ENCODE results near the gene OR9Q1.
"Not testable (repeated sequence)": the region's sequence is repeated elsewhere in the genome, so short reads cannot be mapped to it uniquely, and the experiment has no call there.

The OR9Q1 gene

GRCh38 chr11:58023435-58023931 lies at the start of gene OR9Q1:
OR9Q1 (plus strand) TSS chr11:58023881; CDS start chr11:58179445, 155,564 bp downstream.
- no peak for DNase-seq

GRCh38 chr11:57974132-57974531 lies 49.5 kb upstream of the OR9Q1 start:
- no peak for DNase-seq

- no peak for DNase-seq
These were observed 48.7 kb upstream of the OR9Q1 start for GRCh38 chr11:57974848-57975601.

GRCh38 chr11:57977709-57978108 lies 46.0 kb upstream of the OR9Q1 start:
- no peak for DNase-seq

- no peak for DNase-seq
These were observed 44.8 kb upstream of the OR9Q1 start for GRCh38 chr11:57978686-57979531.

GRCh38 chr11:57979532-57980079 lies 44.1 kb upstream of the OR9Q1 start:
- no peak for DNase-seq

- DNase-seq = no peak
These were observed 43.5 kb upstream of the OR9Q1 start for GRCh38 chr11:57980201-57980600.

- no peak for DNase-seq
These were observed 42.1 kb upstream of the OR9Q1 start for GRCh38 chr11:57981536-57981935.

GRCh38 chr11:57982776-57983175 lies 40.9 kb upstream of the OR9Q1 start:
- DNase-seq = no peak

GRCh38 chr11:57983191-57983590 lies 40.5 kb upstream of the OR9Q1 start:
- no peak for DNase-seq

- DNase-seq = not testable (repeated sequence)
These were observed 24.2 kb upstream of the OR9Q1 start for GRCh38 chr11:57999523-57999922.

- DNase-seq = not testable (repeated sequence)
These were observed 23.7 kb upstream of the OR9Q1 start for GRCh38 chr11:58000021-58000420.

- DNase-seq = no peak
These were observed 23.0 kb upstream of the OR9Q1 start for GRCh38 chr11:58000699-58001098.

GRCh38 chr11:58003036-58003435 lies 20.6 kb upstream of the OR9Q1 start:
- DNase-seq = no peak

GRCh38 chr11:58003591-58003990 lies 20.1 kb upstream of the OR9Q1 start:
- DNase-seq = no peak

GRCh38 chr11:58004664-58005063 lies 19.0 kb upstream of the OR9Q1 start:
- DNase-seq = no peak

- DNase-seq = no peak
These were observed 16.7 kb upstream of the OR9Q1 start for GRCh38 chr11:58006940-58007339.

- no peak for DNase-seq
These were observed 11.9 kb upstream of the OR9Q1 start for GRCh38 chr11:58011771-58012170.

- no peak for DNase-seq
These were observed 965 bp downstream of the OR9Q1 start for GRCh38 chr11:58024601-58025091.

- no peak for DNase-seq
These were observed 3.7 kb downstream of the OR9Q1 start for GRCh38 chr11:58027341-58027740.

GRCh38 chr11:58028687-58029411 lies 5.2 kb downstream of the OR9Q1 start:
- DNase-seq = peak; percentile 15

GRCh38 chr11:58030653-58031052 lies 7.0 kb downstream of the OR9Q1 start, which contains the start of gene OR6Q1:
OR6Q1 (plus strand) TSS chr11:58030953; CDS start chr11:58030953, 0 bp downstream.
- DNase-seq = no peak

- no peak for DNase-seq
These were observed 10.8 kb downstream of the OR9Q1 start for GRCh38 chr11:58034471-58034870.

Data from CD4-positive, alpha-beta T cell treated with Interleukin-17A for 1 hour (primary cell).